GM19043 (cell line): Measurements from ENCODE around the gene RPP25L.

Experiments used
- ATAC-seq: cut with Tn5 transposase; IDR thresholded peaks from one replicate; pipeline ENCODE4 v1.9.1; 2021; ENCODE audit warnings: low read depth; ENCODE audit not compliant: unreplicated experiment

Gene RPP25L

DNA sequence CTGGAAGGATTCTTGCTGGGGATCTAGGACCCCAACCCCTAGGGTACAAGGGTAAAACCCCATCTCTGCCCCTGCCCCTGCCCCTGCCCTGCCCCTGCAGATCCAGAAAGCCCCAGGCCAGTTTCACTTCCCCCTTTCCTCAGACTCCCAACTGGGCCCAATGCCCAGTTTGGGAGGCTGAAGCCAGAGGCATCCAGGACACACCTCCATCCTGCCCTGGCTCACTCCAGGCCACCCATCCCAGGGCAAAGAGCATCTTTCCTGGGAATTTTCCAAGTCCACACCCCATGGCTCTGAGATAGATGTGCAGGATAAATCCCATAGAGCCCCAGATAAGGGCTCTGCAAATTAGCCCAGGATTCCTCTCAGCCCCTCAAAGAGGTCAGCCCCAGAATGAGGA lies 39.8 kb downstream of the RPP25L start:
- ATAC-seq, result no peak

DNA sequence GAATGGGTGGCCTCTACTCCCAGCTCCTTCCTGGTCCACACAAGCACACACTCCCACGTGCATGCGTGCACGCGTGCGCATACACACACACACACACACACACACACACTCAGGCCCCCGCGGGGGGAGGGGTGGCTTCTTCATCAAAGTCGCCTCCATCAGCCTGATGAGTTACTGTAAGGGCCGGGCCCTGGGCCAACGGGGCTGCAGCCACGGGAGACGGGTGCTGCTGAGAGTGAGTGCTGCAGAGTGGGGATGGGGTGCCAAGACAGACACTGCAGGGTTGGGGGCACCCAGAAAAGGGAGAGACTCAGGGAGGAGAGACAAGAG lies 40.5 kb downstream of the RPP25L start:
- ATAC-seq, result no peak

DNA sequence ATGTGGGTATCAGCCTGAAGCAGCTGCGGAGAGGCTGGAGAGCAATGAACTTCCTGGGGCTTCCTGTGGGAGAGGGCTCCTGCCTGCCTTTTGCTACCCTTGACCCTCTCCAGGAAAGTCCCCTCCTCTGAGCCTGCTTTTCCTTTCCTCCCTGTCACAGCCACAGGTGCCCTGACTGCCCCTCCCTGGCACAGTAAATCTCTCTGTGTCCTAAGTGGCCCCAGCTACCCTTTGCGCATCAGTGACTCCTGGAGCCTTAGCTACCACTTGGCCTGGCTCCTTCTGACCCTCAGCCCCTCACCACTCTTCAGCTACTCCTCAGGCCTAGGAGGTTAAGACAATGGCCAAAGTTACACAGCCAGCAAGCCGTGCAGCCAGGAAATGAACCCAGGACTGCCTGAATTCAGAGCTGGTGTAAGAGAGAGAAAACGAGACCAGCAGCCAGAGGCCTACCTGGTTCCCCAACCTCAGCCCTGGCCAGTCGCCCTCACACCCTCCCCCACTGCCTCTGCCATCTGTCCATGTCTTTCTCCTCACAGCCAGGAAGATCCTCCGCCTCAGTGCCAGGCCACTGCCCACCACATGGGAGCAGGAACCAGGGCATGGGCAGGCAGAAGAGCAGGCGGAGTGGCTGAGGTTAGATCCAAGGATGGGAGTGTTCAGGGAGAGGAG lies 41.0 kb downstream of the RPP25L start:
- ATAC-seq, result no peak

DNA sequence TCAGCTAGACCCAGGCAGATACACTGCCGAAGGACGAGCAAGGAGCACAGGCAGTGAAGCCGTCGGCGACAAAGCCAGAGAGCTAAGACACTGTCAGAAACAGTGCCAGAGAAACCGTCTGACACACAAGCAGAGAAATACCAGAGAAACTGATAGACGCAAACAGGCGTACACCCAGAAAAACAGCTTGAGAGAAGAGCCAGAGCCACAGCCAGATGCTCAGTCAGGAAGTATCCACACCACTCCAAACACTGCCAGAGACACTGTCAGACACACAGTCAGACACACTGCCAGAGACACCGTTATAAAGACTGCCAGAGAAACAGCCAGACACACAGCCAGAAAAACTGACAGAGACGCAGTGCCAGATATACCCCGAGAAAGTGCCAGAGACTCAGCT lies 41.5 kb downstream of the RPP25L start:
- ATAC-seq, result no peak

DNA sequence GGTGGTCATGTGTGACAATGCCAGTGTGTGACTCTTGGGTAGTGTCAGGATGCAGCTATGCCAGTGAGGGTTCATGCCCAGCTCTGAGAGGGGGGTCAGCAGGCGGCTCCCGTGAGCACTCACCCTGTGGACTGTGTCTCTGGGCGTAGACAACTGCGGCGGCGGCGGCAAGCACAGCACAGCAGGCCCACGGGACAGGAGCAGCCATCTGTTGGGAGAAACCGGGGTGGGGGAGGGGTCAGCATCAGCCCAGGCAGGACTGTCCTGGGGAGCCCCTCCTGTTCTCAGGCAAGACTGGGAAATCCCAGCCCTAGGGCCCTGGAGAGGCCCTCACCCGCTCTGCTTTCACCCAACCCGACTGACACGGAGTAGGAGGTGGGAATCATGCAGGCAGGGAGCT lies 43.1 kb downstream of the RPP25L start:
- no peak for ATAC-seq

DNA sequence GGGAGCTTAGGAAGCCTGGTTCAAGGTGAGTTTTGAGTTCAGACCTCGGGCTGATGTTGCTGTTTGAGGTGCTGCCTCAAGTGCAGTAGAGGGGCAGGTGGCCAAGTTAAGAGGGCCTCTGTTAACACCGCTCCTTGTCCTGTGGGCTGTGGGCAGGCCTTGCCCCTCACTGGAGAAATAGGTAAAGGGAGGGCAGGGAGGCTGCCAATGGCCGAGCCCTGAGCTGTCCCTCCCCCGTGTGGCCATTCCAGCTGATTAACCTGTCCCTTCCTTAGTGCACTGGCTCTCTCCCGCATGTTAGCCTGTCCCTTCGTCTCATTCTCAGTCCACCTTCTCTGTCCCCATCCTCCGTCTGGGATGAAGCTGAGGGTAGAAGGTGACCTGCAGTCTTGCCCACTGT lies 43.8 kb downstream of the RPP25L start:
- no peak for ATAC-seq

DNA sequence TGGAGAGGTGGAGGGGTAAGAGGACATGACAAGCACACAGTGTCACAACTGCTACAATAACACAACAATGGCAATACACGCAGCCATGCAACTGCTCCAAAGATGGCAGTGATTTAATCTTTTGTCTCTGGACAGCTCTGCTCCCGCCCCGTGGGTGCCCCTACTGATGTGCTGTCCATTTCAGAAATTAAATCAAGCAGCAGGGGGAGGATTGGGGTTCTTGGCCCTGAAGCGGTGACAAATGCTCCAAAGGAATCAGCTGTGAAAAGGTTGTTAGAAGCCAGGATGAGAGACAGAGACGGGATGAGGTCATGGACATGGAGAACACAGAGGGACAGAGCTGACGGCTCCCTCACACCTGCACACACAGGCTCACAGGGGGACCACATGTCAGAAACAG lies 44.9 kb downstream of the RPP25L start:
- ATAC-seq, result no peak

DNA sequence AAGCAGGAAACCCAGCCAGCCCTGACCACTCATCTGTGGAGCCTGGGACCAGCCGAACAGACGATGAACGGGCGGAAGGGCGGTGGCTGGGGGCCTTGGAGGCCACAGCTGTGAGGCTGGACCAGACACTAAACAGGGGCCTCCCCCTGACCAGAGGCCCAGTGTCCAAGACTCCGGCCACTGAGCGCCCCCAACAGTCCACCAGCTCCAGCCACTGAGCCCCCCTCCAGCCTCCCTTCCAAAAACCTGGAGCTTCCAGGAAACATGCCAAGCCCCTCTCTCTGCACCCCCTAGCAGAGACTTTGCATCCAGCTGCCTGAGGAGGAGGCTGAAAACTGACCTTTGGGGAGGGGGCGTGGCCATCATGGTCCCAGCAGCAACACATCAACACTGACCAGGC lies 45.6 kb downstream of the RPP25L start:
- ATAC-seq, result no peak

DNA sequence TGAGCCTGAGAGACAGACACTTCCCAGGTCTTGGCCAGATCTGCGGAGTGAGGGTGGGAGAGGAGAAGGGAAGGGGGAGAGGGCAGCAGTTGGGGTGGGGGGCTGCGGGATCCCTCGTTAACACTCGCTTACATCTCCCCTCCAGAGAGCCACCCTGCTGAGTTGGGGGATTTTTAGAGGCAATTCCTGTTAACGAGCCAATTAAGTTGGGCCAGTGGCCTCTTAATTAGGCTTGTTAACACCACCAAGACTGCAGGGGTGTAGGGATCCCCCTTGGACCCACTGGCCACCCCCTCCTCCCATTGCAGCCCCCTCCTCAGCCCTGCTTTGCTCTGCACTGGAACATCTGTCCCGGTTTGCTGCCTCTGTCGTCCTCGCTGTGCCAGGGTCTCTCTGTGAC lies 46.0 kb downstream of the RPP25L start:
- ATAC-seq, result no peak

DNA sequence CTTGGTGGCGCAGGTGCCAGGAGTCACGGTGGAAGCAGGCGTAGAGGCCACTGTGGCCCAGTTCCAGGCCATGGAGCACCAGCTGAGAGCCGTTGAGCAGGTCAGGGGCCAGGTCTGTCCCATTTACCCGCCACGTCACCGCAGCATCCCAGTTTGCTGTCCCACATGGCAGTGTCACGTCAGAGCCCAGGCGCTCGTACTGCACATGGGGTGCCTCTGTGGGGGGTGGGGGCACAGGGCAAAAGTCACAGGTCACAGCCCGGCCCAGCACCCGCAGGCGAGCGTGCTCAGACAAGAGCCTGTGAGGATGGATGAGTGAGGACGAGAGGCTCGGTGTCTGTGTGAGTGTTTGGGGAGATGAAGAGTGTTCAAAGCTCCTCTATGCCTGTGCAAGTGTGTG lies 47.3 kb downstream of the RPP25L start:
- no peak for ATAC-seq

DNA sequence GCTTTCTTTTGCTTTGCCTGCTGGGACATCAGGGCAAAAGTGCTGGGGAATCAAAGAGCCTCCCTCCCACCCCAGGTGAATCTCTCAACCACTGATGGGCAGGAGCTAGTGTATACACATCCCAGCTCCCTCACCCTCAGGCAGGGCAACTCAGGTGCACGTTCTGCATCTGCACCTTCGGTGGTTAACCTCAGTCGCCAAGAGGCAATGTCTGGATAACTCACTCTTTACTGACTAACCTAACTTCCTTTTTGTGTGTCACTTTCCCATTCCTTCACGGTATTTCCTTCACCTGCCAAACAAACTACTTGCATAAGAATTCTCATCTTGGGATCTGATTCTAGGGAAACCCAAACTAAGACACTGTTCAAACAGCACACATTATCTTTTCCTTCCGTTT lies 48.6 kb downstream of the RPP25L start:
- no peak for ATAC-seq

DNA sequence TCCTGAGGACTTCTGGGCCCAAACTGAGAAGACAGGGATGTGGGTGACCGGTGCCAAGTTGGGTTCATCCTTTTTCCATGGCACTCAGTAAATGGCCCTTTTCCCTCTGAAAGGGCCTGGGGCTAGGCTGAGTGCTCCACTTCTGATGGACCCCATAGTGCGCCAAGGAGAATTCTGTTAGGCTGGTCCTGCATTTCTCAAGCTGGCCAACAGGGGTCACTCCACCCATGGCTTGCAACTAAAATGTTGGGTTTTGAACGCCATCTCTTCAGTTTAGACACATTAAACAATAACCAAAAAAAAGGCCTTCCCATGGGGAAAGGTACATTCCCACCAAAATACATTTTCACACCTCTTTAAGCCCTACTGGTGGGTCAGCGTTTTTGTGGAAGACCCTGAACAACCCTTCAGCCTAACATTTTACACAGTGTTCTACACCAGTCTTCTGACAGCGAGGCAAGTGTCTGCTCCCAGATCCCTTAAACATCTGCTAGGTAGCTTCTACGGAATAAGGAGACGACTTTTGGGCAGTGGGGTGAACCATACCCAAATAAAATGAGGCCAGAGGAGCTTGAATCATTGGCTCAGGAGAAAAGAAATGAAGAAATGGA lies 49.7 kb downstream of the RPP25L start:
- ATAC-seq, result no peak

DNA sequence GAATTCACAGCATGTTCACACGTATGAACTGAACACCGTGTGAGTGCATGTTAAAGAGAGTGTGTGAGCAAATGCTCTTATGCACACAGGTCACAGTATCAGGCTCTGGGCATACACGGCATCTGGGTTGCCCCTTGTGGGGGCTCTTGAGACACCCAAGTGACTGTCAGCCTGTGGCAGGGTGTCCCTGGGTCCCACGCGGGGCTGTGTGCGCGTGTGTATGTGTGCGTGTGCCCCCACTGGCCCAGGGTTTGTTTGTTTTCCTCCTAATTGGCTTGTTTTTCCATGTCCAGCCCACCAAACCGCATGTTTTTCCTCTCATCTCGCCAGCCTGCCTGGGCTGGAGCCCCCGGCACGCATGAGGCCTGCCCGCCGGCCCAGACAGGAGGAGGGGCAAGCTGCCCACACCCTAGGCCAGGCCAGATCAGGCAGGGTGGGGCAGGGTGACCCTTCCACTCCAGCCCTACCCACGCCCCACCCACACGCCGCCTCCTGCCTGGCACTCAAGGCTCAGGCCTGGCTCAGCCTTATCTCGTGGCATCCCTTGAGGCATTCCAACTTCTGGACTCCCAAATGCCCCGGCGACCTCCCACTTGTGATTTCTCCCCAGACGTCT lies 51.2 kb downstream of the RPP25L start:
- ATAC-seq, result no peak
